Uterus (tissue), 2 donors: ENCODE results near the gene NLRP12.

Source experiments
- CTCF ChIP-seq, 4 experiments: fragments of 200-600 bp in 2 of 4; fragments of 450-650 bp in 2 of 4; sonication (generic) in 2 of 4; IDR thresholded peaks; one replicate each; pipeline ENCODE4 v1.5.1; 2016 to 2019; ENCODE audit warnings: antibody characterized with exemption in 4 of 4, mild to moderate bottlenecking in 2 of 4, moderate library complexity in 1 of 4
- POLR2A ChIP-seq, 2 donors: fragments of 450-650 bp; IDR thresholded peaks; one replicate each; pipeline ENCODE4 v1.6.1; 2016; ENCODE audit warnings: antibody characterized with exemption in 2 of 2, mild to moderate bottlenecking in 1 of 2, moderate library complexity in 1 of 2

GRCh38 chr19:53872762-53873161 is 48.6 kb upstream of the NLRP12 start:
- TF ChIP-seq CTCF (IDR thresholded peaks at IDR 0.05), result no peak
- no peak for TF ChIP-seq POLR2A (IDR thresholded peaks at IDR 0.05)
